Heart right ventricle (tissue), 16 donors: ENCODE results near the gene MRPL44. TPM values are rescaled to one million over a fixed set of nuclear protein-coding genes. Genes with fewer than 3 reads are reported as not detected.
A peak's percentile ranks its signal among the peaks of the same experiment; 100 is the strongest.

ENCODE experiments used
- ATAC-seq, 8 donors: fragments of 200-7000 bp; cut with Tn5 transposase; one replicate each; pipeline ENCODE4 v1.9.1; 2020; ENCODE audit warnings: mild to moderate bottlenecking in 8 of 8, moderate library complexity in 8 of 8, moderate number of reproducible peaks in 1 of 8
- DNase-seq, 2 donors: peaks; one replicate each; pipeline ENCODE4 v3.0.0-alpha.2; 2020
- H3K27ac ChIP-seq, 10 donors: fragments of 200-600 bp; sonication (generic) in 2 of 10; one replicate each; pipeline versions ENCODE4 v1.5.0 to v1.8.0; 2020 to 2022; ENCODE audit warnings: mild to moderate bottlenecking in 3 of 10
- H3K27me3 ChIP-seq, 7 donors: fragments of 200-600 bp; one replicate each; pipeline ENCODE4 v1.8.0; 2021 to 2022; ENCODE audit warnings: mild to moderate bottlenecking in 2 of 7
- H3K36me3 ChIP-seq, 9 donors: fragments of 200-600 bp; sonication (generic) in 1 of 9; one replicate each; pipeline versions ENCODE4 v1.5.0 to v1.8.0; 2020 to 2022; ENCODE audit warnings: mild to moderate bottlenecking in 2 of 9
- H3K4me1 ChIP-seq, 9 donors: fragments of 200-600 bp; sonication (generic) in 1 of 9; one replicate each; pipeline versions ENCODE4 v1.5.0 to v1.8.0; 2020 to 2022; ENCODE audit warnings: mild to moderate bottlenecking in 4 of 9
- H3K4me3 ChIP-seq, 10 donors: fragments of 200-600 bp; sonication (generic) in 2 of 10; one replicate each; pipeline versions ENCODE4 v1.5.0 to v1.8.0; 2020 to 2022; ENCODE audit warnings: mild to moderate bottlenecking in 7 of 10, moderate library complexity in 2 of 10
- H3K9me3 ChIP-seq, 11 donors: fragments of 200-600 bp in 10 of 11; sonication (generic) in 2 of 11; one replicate each; pipeline versions ENCODE4 v1.5.0 to v1.8.0; 2013 to 2022; ENCODE audit warnings: mild to moderate bottlenecking in 2 of 11, control low read depth in 1 of 11, moderate library complexity in 1 of 11
- WGBS, 2 donors: extraction: QIAGEN DNeasy Blood & Tissue Kit; methylation state at CpG; one replicate each; pipeline ENCODE4 v1.1.7; 2013; ENCODE audit warnings: inconsistent platforms in 1 of 2; 5-methylcytosine and 5-hydroxymethylcytosine counted together
- intact Hi-C, 10 donors: fragments of 100-400 bp; cut with DNase I; formaldehyde crosslinking; loops; one replicate each; pipeline versions ENCODE4 v1.11.1 to v1.14.2; 2022
- polyA plus RNA-seq, 2 donors: library from polyadenylated mRNA; stranded (reverse); fragments of 200-250 nt; gene quantifications; one replicate each; pipeline ENCODE4 v1.2.3, GENCODE V29; 2013
- total RNA-seq, 10 donors: library from RNA; stranded (reverse); fragmentation: NEBNext Ultra II Directional in 3 of 10; extraction: Animal tissue kit (Norgen Biotek cat#: 25700) in 3 of 10; gene quantifications; one replicate each; pipeline versions ENCODE4 v1.2.1 to v1.2.4, GENCODE V29; 2021 to 2023
- TF ChIP-seq, protein P1 (sequence below), 9 donors: fragments of 200-600 bp; sonication (generic) in 2 of 9; IDR thresholded peaks; one replicate each; pipeline versions ENCODE4 v1.5.0 to v1.8.0; 2021 to 2022; ENCODE audit warnings: antibody characterized with exemption in 9 of 9, mild to moderate bottlenecking in 5 of 9, moderate library complexity in 1 of 9
- donor health status: Arrhythmogenic right ventricular cardiomyopathy.
- donor health status: ischemic (EF 13 %, LVEDD 7.1; RV severe dilation, severe dysfunction).
- donor health status: healthy with polysubstance abuse.
- donor health status: DM: no; HTN: yes; CAD: no.
- donor health status: DM: no; HTN: no; CAD: no.
- donor health status: ischemic (EF 25% LVEDD 6.9; RV normal size, moderate dysfunction).
- donor health status: ischemic (EF 25% LVEDD 5.7; RV mildly dilated, moderate dysfunction).
- donor health status: healthy.
- donor health status: DM: yes; HTN: yes; CAD: no.
- donor health status: Ischemic cardiomyopathy.
- donor health status: ischemic (EF 35%, LVEDD 5.7; RV mildly dilated, moderate dysfunction).
- donor health status: nonischemic (EF 11% LVEDD 7.7; RV severe dilation, severe dysfunction).
- donor health status: DM: yes; HTN: yes; CAD: no.
- donor health status: PGD.
- donor health status: ischemic (EF 29% LVEDD 5.4; RV normal size, mild dysfunction).
- donor health status: nonischemic (EF 23%, LVEDD 6.1; RV moderate dilation, normal function).

The MRPL44 gene
- total and polyA plus RNA-seq, 12 donors = 11.3 to 47.5 (median 39.5) TPM

DNA sequence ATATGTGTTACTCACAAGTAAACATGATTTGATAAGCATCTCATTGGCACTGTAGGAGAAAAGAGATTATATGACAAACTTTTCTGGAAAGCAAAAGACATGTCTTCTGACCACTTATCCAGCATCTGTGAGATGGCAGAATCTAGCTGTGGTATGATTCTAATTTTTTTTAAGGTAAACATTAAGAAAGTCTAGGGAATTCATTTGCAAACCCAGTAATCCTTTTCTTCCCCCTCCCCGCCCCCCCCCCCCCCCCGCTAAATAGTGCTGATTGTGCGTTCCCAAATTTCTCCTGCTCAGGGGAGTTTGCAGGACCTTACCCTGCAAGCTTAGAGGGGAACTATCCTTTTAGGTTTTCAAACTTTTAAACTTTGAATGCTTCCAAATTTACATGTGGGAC is 12.1 kb downstream of the MRPL44 start:
- ATAC-seq (no peak), DNase-seq (no peak)
- H3K4me1 ChIP-seq = peaks cover 0 to 5% (median 0%) of the 10 kb centered on the region in 9 donors
- TF ChIP-seq, protein P1, sequence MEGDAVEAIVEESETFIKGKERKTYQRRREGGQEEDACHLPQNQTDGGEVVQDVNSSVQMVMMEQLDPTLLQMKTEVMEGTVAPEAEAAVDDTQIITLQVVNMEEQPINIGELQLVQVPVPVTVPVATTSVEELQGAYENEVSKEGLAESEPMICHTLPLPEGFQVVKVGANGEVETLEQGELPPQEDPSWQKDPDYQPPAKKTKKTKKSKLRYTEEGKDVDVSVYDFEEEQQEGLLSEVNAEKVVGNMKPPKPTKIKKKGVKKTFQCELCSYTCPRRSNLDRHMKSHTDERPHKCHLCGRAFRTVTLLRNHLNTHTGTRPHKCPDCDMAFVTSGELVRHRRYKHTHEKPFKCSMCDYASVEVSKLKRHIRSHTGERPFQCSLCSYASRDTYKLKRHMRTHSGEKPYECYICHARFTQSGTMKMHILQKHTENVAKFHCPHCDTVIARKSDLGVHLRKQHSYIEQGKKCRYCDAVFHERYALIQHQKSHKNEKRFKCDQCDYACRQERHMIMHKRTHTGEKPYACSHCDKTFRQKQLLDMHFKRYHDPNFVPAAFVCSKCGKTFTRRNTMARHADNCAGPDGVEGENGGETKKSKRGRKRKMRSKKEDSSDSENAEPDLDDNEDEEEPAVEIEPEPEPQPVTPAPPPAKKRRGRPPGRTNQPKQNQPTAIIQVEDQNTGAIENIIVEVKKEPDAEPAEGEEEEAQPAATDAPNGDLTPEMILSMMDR (IDR thresholded peaks at IDR 0.05) = no peak
- H3K4me3 ChIP-seq = no peak overlapping the region
- H3K27me3 ChIP-seq = no peaks in the 10 kb centered on the region
- no peak overlapping the region for H3K27ac ChIP-seq
- intact Hi-C loops = no loop called here
- peaks cover 0 to 52% (median 9%) of the 10 kb centered on the region in 9 donors for H3K36me3 ChIP-seq
- 17 to 31% methylated on average over 1 to 3 of the region's 3 CpGs for WGBS, 2 donors
- H3K9me3 ChIP-seq = no peaks in the 10 kb centered on the region

DNA sequence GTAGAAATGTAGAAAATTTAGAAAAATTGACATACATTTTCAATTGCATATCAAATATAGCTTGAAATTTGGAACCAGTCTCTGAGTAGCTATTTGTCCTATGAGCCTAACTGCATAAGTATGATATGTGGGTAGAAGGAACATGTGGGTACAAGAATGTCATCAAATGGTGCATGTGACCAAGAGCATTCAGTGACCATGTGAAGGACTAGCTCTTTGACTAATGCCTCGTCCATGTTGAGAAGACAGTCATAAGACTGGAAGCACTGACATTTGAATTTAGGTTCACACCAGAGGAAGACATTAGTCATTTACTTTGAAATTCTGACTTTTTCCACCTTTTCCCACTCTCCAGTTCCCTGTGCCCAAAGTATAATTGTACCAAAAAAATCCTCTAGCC is 12.6 kb downstream of the MRPL44 start:
- Histone ChIP-seq H3K27ac (no peak overlapping the region), H3K4me1 (peaks cover 0 to 5% (median 0%) of the 10 kb centered on the region in 9 donors), H3K27me3 (no peaks in the 10 kb centered on the region), H3K36me3 (peaks cover 0 to 47% (median 9%) of the 10 kb centered on the region in 9 donors), H3K4me3 (no peak overlapping the region), H3K9me3 (no peaks in the 10 kb centered on the region)
- no peak for ATAC-seq
- intact Hi-C loops = loop anchor here (1.0 to 10.0 kb wide), 8 partner anchors 23 to 682 kb away; no protein-coding TSS in a partner anchor
- TF ChIP-seq, protein P1 (IDR thresholded peaks at IDR 0.05) = no peak
- WGBS, 2 donors = 87 to 91% methylated on average over 1 of the region's 1 CpG
- DNase-seq = no peak

DNA sequence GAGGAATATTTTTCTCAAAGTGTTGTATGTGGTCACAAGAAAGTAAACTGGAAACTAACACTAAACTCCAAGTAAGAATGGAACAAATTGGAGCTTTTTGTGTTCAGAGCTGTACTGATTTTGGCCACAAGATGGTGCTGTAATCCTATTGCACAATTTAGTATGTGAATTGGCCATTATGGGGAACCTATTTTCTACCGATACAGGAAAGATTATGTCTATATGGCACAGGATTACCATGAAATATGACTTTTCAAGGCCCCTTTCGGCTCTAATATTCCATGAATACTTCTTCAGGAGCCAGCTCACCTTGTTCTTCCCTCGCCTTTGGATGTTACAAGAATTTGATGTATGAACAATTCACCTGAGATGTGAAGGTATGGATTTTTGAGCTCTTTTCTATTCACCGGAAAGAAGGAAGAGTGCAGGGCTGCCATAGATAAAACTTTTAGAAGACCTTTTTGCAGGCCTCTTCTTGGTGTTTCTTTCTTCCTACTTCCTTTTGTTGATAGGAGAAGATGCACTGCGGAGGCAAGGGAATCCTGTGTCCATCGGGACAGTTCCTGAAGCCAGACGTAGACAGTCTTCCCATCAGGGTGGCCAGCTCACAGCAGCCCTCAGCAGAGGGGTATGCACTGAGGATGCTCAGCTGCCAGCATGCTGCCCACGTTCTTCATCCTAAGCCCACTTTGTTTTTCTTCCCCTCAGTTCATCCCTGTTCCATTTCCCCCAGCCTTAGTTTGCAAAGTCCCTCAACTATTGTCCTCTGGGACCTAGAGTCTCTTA is 13.3 kb downstream of the MRPL44 start:
- TF ChIP-seq, protein P1 (IDR thresholded peaks at IDR 0.05) = peak; percentile 87 to 96 (median 93)

DNA sequence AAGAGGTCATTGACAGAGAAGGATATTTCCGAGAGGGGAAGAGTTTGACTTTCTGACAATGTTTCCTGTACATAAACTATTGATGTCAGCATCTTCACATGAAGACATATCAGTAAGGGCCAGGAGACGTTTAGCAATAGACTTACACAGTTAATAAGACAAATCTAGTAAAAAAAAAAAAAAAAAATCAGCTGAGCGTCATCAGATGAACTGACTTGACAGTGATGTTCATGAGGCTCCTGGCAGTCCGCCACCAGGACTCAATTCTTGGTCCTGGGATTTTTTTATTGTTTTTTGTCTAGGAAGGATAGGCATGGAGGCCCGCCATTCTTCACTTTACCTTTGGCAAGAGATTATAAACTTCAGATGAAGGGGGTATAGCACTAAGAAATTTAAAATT is 14.5 kb downstream of the MRPL44 start:
- H3K4me3 ChIP-seq = no peak overlapping the region
- DNase-seq (no peak), ATAC-seq (no peak)
- no peak overlapping the region for H3K27ac ChIP-seq
- peaks cover 0 to 5% (median 0%) of the 10 kb centered on the region in 9 donors for H3K4me1 ChIP-seq
- intact Hi-C loops = loop anchor here in 7 of 10 donors (1.0 to 10.0 kb wide), 8 partner anchors 21 to 681 kb away; no protein-coding TSS in a partner anchor
- no peaks in the 10 kb centered on the region for H3K9me3 ChIP-seq
- TF ChIP-seq, protein P1 (IDR thresholded peaks at IDR 0.05) = no peak
- WGBS, 2 donors = 91 to 92% methylated on average over 5 of the region's 5 CpGs
- H3K36me3 ChIP-seq = peaks cover 0 to 31% (median 4%) of the 10 kb centered on the region in 9 donors
- H3K27me3 ChIP-seq = no peaks in the 10 kb centered on the region

More for the DNA sequence above, 13.3 kb downstream of the MRPL44 start:
- Histone ChIP-seq H3K9me3 (no peaks in the 10 kb centered on the region), H3K27me3 (no peaks in the 10 kb centered on the region), H3K4me1 (peaks cover 0 to 5% (median 0%) of the 10 kb centered on the region in 9 donors), H3K4me3 (no peak overlapping the region), H3K27ac (no peak overlapping the region), H3K36me3 (peaks cover 0 to 40% (median 9%) of the 10 kb centered on the region in 9 donors)
- peak in 1 of 2 donors; percentile 32 for DNase-seq
- ATAC-seq = peak in 3 of 8 donors; percentile 33 to 52 (median 43)
- 62 to 65% methylated on average over 8 of the region's 8 CpGs for WGBS, 2 donors
- intact Hi-C loops = loop anchor here (1.0 to 10.0 kb wide), 8 partner anchors 22 to 682 kb away; no protein-coding TSS in a partner anchor
